Testis (tissue), 2 donors: ENCODE measurements around the gene MAP6D1.

ENCODE experiments used
- CTCF ChIP-seq, 3 experiments: fragments of 450-650 bp in 2 of 3; fragments of 200-600 bp in 1 of 3; sonication (generic) in 1 of 3; IDR thresholded peaks; one replicate each; pipeline ENCODE4 v1.5.1; 2016 to 2019; ENCODE audit warnings: antibody characterized with exemption in 3 of 3, mild to moderate bottlenecking in 2 of 3, moderate library complexity in 1 of 3
- POLR2A ChIP-seq: fragments of 450-650 bp; IDR thresholded peaks from one replicate; pipeline ENCODE4 v1.6.1; 2017; ENCODE audit warnings: antibody characterized with exemption, mild to moderate bottlenecking, moderate library complexity

- TF ChIP-seq CTCF (IDR thresholded peaks at IDR 0.05): no peak
- no peak for TF ChIP-seq POLR2A
Observed at GRCh38 chr3:183868796-183869195, 43.4 kb upstream of the MAP6D1 start.
